Measurements from ENCODE around the gene TTLL3. TPM values are rescaled to one million over a fixed set of nuclear protein-coding genes. Genes with fewer than 3 reads are reported as not detected.

The TTLL3 gene
- total and polyA plus RNA-seq, 2 of the 13 experiments (the other 11 are each of a cell fraction or from before 2014, with no cell fraction given), result 9.5 to 51.2 TPM

DNA sequence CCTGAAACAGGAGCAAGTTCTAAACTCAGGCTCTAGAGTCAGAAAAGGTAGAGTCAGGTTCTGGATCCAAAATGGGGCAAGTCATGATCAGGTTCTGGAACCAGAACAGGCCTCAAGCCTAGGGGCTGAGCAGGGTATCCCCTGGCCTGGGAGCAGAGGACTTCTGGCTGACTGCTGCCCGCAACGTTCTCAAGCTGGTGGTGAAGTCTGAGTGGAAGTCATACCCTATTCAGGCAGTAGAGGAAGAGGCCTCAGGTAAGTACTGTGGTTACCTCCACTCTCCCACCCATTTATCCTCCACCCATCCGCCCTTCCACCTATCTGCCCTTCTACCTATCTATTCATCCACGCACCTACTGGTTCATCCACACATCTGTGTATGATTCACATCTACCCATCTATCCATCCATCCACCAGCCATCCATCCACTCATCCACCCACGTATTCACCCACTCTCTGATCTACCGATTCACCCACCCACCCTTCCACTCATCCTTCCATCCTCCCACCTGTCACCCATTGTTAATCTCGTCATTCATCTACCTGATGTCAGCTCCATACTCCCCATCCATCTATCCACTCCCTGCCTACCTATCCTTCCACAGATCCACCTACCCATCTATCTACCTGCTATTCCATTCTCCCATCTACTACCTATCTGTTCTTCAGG lies 8.7 kb downstream of the TTLL3 start:
- Histone ChIP-seq H3K27ac (ENCODE audit: extremely low read length, insufficient read depth, low read length) (no peak overlapping the region), H4K20me1 (ENCODE audit: insufficient read depth, low read length) (no peaks in the 10 kb centered on the region), H3K4me3 (replicated peaks in 1 of 3; ENCODE audit: insufficient read depth in 1 of 3, low read depth in 2 of 3, low read length in 3 of 3) (no peak overlapping the region), H3K4me1 (ENCODE audit: insufficient read depth, low read length) (no peaks in the 10 kb centered on the region), H3K79me2 (ENCODE audit: insufficient read depth, low read length) (no peaks in the 10 kb centered on the region), H3K9me3 (ENCODE audit: low read length) (no peaks in the 10 kb centered on the region), H3K9ac (ENCODE audit: insufficient read depth, low read depth, low read length) (no peak overlapping the region), H3K27me3 (ENCODE audit: control insufficient read depth in 1 of 2, insufficient read depth in 2 of 2, low read length in 2 of 2) (no peaks in the 10 kb centered on the region), H2AFZ (ENCODE audit: low read length) (no peak overlapping the region), H3K36me3 (replicated peaks in 1 of 2; ENCODE audit: control insufficient read depth in 1 of 2, insufficient read depth in 2 of 2, low read length in 2 of 2) (peaks cover 1 to 3% of the 10 kb centered on the region in 2 experiments; a peak in 1 of 5 replicates), H3K4me2 (ENCODE audit: low read depth, low read length) (no peak overlapping the region)
- no TSS peak for BruUV-seq (replicated peaks)
- WGBS (ENCODE audit: low lambda C conversion rate), result 95% methylated on average over 7 of the region's 7 CpGs
- POLR2A ChIA-PET, result no interaction called here
- CTCF ChIA-PET (ENCODE audit: low intra/inter-chr PET ratio, low total read pairs), result no interaction called here
- DNase-seq (ENCODE audit: low spot score), result no peak
- in situ Hi-C loops (cut with HindIII; ENCODE audit: extremely low pct_ligation_motif_present, low pct_unique_long_range_greater_than_20kb), result no loop called here
- no peak for FAIRE-seq
- intact Hi-C loops (cut with micrococcal nuclease; ENCODE audit: unreplicated experiment), result no loop called here
- no peak for ATAC-seq
- TF ChIP-seq, protein P1, sequence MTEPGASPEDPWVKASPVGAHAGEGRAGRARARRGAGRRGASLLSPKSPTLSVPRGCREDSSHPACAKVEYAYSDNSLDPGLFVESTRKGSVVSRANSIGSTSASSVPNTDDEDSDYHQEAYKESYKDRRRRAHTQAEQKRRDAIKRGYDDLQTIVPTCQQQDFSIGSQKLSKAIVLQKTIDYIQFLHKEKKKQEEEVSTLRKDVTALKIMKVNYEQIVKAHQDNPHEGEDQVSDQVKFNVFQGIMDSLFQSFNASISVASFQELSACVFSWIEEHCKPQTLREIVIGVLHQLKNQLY (CRISPR knock-in tag; IDR thresholded peaks at IDR 0.05), result no peak
- TF ChIP-seq, protein P2, sequence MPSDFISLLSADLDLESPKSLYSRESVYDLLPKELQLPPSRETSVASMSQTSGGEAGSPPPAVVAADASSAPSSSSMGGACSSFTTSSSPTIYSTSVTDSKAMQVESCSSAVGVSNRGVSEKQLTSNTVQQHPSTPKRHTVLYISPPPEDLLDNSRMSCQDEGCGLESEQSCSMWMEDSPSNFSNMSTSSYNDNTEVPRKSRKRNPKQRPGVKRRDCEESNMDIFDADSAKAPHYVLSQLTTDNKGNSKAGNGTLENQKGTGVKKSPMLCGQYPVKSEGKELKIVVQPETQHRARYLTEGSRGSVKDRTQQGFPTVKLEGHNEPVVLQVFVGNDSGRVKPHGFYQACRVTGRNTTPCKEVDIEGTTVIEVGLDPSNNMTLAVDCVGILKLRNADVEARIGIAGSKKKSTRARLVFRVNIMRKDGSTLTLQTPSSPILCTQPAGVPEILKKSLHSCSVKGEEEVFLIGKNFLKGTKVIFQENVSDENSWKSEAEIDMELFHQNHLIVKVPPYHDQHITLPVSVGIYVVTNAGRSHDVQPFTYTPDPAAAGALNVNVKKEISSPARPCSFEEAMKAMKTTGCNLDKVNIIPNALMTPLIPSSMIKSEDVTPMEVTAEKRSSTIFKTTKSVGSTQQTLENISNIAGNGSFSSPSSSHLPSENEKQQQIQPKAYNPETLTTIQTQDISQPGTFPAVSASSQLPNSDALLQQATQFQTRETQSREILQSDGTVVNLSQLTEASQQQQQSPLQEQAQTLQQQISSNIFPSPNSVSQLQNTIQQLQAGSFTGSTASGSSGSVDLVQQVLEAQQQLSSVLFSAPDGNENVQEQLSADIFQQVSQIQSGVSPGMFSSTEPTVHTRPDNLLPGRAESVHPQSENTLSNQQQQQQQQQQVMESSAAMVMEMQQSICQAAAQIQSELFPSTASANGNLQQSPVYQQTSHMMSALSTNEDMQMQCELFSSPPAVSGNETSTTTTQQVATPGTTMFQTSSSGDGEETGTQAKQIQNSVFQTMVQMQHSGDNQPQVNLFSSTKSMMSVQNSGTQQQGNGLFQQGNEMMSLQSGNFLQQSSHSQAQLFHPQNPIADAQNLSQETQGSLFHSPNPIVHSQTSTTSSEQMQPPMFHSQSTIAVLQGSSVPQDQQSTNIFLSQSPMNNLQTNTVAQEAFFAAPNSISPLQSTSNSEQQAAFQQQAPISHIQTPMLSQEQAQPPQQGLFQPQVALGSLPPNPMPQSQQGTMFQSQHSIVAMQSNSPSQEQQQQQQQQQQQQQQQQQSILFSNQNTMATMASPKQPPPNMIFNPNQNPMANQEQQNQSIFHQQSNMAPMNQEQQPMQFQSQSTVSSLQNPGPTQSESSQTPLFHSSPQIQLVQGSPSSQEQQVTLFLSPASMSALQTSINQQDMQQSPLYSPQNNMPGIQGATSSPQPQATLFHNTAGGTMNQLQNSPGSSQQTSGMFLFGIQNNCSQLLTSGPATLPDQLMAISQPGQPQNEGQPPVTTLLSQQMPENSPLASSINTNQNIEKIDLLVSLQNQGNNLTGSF (CRISPR knock-in tag; IDR thresholded peaks at IDR 0.05), result no peak
- TF ChIP-seq, protein P3, sequence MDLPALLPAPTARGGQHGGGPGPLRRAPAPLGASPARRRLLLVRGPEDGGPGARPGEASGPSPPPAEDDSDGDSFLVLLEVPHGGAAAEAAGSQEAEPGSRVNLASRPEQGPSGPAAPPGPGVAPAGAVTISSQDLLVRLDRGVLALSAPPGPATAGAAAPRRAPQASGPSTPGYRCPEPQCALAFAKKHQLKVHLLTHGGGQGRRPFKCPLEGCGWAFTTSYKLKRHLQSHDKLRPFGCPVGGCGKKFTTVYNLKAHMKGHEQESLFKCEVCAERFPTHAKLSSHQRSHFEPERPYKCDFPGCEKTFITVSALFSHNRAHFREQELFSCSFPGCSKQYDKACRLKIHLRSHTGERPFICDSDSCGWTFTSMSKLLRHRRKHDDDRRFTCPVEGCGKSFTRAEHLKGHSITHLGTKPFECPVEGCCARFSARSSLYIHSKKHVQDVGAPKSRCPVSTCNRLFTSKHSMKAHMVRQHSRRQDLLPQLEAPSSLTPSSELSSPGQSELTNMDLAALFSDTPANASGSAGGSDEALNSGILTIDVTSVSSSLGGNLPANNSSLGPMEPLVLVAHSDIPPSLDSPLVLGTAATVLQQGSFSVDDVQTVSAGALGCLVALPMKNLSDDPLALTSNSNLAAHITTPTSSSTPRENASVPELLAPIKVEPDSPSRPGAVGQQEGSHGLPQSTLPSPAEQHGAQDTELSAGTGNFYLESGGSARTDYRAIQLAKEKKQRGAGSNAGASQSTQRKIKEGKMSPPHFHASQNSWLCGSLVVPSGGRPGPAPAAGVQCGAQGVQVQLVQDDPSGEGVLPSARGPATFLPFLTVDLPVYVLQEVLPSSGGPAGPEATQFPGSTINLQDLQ (CRISPR knock-in tag; IDR thresholded peaks at IDR 0.05), result no peak
- TF ChIP-seq TAF15 (IDR thresholded peaks at IDR 0.05; ENCODE audit: low read depth, low read length, poor library complexity, severe bottlenecking), result no peak
- no peak for TF ChIP-seq RFX1 (IDR thresholded peaks at IDR 0.05)
- TF ChIP-seq, protein P4, sequence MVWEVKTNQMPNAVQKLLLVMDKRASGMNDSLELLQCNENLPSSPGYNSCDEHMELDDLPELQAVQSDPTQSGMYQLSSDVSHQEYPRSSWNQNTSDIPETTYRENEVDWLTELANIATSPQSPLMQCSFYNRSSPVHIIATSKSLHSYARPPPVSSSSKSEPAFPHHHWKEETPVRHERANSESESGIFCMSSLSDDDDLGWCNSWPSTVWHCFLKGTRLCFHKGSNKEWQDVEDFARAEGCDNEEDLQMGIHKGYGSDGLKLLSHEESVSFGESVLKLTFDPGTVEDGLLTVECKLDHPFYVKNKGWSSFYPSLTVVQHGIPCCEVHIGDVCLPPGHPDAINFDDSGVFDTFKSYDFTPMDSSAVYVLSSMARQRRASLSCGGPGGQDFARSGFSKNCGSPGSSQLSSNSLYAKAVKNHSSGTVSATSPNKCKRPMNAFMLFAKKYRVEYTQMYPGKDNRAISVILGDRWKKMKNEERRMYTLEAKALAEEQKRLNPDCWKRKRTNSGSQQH (CRISPR knock-in tag; IDR thresholded peaks at IDR 0.05; ENCODE audit: low read depth), result no peak
- no peak for TF ChIP-seq ZNF317 (CRISPR knock-in tag; IDR thresholded peaks at IDR 0.05)
- TF ChIP-seq ZMYM4 (CRISPR knock-in tag; IDR thresholded peaks at IDR 0.05), result no peak
- no peak for TF ChIP-seq SRSF9 (IDR thresholded peaks at IDR 0.05; ENCODE audit: borderline replicate concordance, insufficient read depth, low read depth, low read length, poor library complexity, severe bottlenecking)

Data from HepG2 (cell line).